ENCODE results near the gene BMP7. TPM values are rescaled to one million over a fixed set of nuclear protein-coding genes. Genes with fewer than 3 reads are reported as not detected.
"Not testable (repeated sequence)": the region's sequence is repeated elsewhere in the genome, so short reads cannot be mapped to it uniquely, and the experiment has no call there.

The BMP7 gene
- total and polyA plus RNA-seq, 7 donors: under 0.01 to 5.4 (median 2.5) TPM

DNA sequence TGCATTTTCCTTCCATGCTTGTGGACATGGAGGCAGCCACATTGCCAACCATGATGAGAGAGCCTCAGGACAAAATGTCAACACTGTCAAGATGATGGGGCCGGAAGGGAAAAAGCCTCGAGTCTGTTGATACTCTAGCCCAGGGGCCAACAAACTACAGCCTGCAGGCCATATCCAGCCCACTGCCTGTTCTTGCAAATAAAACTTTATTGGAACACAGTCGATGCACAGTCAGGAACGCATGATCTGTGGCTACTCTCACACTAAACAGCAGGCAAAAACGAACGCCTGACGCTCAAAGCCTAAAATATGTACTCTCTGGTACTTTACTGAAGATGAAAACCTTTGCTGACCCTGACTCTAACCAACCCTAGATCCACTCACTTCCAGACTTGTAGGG, 72.3 kb downstream of the BMP7 start:
- 91 to 94% methylated on average over 7 of the region's 7 CpGs for WGBS, 2 donors
- TF ChIP-seq POLR2A (IDR thresholded peaks at IDR 0.05) (no peak), EP300 (IDR thresholded peaks at IDR 0.05) (no peak), POLR2AphosphoS5 (IDR thresholded peaks at IDR 0.05) (no peak)
- TF ChIP-seq, protein P1, sequence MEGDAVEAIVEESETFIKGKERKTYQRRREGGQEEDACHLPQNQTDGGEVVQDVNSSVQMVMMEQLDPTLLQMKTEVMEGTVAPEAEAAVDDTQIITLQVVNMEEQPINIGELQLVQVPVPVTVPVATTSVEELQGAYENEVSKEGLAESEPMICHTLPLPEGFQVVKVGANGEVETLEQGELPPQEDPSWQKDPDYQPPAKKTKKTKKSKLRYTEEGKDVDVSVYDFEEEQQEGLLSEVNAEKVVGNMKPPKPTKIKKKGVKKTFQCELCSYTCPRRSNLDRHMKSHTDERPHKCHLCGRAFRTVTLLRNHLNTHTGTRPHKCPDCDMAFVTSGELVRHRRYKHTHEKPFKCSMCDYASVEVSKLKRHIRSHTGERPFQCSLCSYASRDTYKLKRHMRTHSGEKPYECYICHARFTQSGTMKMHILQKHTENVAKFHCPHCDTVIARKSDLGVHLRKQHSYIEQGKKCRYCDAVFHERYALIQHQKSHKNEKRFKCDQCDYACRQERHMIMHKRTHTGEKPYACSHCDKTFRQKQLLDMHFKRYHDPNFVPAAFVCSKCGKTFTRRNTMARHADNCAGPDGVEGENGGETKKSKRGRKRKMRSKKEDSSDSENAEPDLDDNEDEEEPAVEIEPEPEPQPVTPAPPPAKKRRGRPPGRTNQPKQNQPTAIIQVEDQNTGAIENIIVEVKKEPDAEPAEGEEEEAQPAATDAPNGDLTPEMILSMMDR (IDR thresholded peaks at IDR 0.05): no peak
- intact Hi-C loops (cut with DNase I): no loop called here
- no peaks in the 10 kb centered on the region for H3K36me3 ChIP-seq
- no peak for DNase-seq
- H3K9me3 ChIP-seq: no peaks in the 10 kb centered on the region
- H3K27ac ChIP-seq: no peak overlapping the region
- H3K27me3 ChIP-seq: peaks cover 0 to 20% (median 11%) of the 10 kb centered on the region in 3 donors
- no peak overlapping the region for H3K4me3 ChIP-seq
- no peaks in the 10 kb centered on the region for H3K4me1 ChIP-seq

DNA sequence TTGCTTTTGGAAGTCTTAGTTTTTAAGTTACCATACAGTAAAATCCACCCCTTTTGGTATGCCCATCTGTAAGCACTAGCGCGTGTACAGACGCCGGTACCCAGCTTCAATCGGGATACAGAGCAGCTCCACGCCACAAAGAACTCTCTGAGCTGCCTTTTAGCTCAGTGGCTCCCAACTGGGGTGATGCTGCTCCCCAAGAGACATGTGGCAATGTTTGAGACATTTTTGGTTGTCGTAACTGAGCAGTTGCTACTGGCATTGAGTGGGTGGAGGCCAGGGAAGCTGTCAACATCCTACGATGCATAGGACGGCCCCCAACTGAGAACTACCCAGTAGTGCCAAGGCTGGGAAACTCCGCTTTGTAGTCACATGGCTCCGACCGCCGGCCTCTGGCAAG, 73.3 kb downstream of the BMP7 start:
- intact Hi-C loops (cut with DNase I): no loop called here
- Histone ChIP-seq H3K4me1 (no peaks in the 10 kb centered on the region), H3K36me3 (no peaks in the 10 kb centered on the region), H3K4me3 (no peak overlapping the region), H3K27ac (no peak overlapping the region), H3K9me3 (no peaks in the 10 kb centered on the region), H3K27me3 (peaks cover 0 to 15% (median 8%) of the 10 kb centered on the region in 3 donors)
- no peak for TF ChIP-seq EP300 (IDR thresholded peaks at IDR 0.05)
- no peak for TF ChIP-seq POLR2AphosphoS5 (IDR thresholded peaks at IDR 0.05)
- TF ChIP-seq, protein P1 (IDR thresholded peaks at IDR 0.05): no peak
- TF ChIP-seq POLR2A (IDR thresholded peaks at IDR 0.05): no peak
- DNase-seq: no peak
- 92 to 94% methylated on average over 13 of the region's 13 CpGs for WGBS, 2 donors

DNA sequence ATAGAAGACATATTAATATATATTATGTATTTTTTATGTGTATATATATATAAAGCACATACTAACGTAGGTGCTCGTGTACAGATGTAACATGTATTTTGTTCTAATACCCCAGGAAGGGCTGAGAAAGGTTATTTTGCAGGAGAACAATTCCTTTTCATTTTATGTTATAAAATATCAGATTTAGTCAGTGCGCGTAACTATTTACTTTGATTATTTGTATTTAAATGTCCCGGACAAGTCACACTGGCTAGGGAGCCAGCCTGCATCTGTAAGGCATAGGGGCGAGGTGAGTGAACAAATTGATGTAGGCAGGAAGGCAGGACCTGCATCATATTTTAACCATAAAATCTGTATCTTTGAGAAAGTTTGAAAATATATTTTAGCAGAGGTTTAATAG, 74.1 kb downstream of the BMP7 start:
- no peaks in the 10 kb centered on the region for H3K4me1 ChIP-seq
- TF ChIP-seq EP300 (IDR thresholded peaks at IDR 0.05) (no peak), POLR2AphosphoS5 (IDR thresholded peaks at IDR 0.05) (no peak)
- no peak overlapping the region for H3K4me3 ChIP-seq
- DNase-seq: no peak
- intact Hi-C loops (cut with DNase I): no loop called here
- H3K9me3 ChIP-seq: no peaks in the 10 kb centered on the region
- H3K27me3 ChIP-seq: peaks cover 0 to 10% (median 6%) of the 10 kb centered on the region in 3 donors
- WGBS, 2 donors: 91 to 93% methylated on average over 6 of the region's 6 CpGs
- no peaks in the 10 kb centered on the region for H3K36me3 ChIP-seq
- no peak overlapping the region for H3K27ac ChIP-seq

DNA sequence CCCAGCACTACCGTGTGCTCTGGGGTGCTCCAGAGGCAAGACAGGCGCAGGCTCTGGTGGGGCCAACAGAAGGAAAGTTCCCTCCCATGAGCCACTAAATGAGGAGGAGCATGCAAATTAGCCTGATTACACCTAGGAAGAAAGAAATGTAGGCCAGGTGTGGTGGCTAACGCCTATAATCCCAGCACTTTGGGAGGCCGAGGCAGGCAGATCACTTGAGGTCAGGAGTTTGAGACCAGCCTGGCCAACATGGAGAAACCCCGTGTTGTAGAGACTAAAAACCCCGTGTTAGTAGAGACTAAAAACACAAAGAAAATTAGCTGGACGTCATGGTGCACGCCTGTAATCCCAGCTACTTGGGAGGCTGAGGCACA, 75.2 kb downstream of the BMP7 start:
- WGBS, 2 donors: 83 to 90% methylated on average over 8 of the region's 8 CpGs
- H3K9me3 ChIP-seq; H3K36me3 ChIP-seq; intact Hi-C loops (cut with DNase I); H3K4me1 ChIP-seq; DNase-seq; H3K27me3 ChIP-seq; H3K27ac ChIP-seq; H3K4me3 ChIP-seq: not testable (repeated sequence)

DNA sequence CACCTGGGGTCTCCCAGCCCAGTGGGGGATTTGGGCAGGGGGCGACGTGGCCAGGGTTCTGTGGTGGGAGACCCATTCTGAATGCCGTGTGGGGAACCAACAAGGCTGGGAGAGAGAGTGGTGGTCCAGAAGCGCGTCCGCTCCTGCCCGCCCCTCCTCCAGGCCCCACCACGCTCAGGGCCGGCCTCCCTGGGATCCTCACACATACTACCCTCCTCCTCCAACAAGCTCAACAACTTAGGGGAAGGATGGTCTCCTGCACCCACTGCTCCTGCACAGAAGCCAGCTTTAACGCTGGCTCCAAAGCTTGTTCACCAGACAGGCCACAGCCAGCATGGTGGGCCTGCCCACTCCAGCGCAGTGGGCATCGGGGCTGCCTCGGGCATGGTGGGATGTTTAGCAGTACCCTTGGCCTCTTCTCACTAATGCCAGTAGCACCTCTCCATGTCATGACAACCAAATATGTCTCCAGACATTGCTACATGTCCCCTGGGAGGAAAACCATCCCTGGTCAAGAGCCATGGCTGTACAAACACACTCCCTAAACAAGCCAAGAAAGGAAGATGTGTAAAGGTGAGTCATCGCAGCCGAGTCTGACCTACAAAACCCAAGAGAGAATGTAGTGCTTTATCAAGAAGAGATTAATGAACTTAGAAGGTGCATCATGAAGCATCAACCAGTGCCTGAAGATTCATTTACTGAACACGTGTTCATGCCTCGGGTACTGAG, 75.7 kb downstream of the BMP7 start:
- intact Hi-C loops (cut with DNase I): no loop called here
- Histone ChIP-seq H3K4me3 (no peak overlapping the region), H3K4me1 (no peaks in the 10 kb centered on the region), H3K27ac (no peak overlapping the region), H3K36me3 (no peaks in the 10 kb centered on the region), H3K9me3 (no peaks in the 10 kb centered on the region), H3K27me3 (no peaks in the 10 kb centered on the region)
- TF ChIP-seq EP300 (IDR thresholded peaks at IDR 0.05) (no peak), POLR2A (IDR thresholded peaks at IDR 0.05) (no peak)
- no peak for DNase-seq
- 87 to 92% methylated on average over 17 of the region's 17 CpGs for WGBS, 2 donors

DNA sequence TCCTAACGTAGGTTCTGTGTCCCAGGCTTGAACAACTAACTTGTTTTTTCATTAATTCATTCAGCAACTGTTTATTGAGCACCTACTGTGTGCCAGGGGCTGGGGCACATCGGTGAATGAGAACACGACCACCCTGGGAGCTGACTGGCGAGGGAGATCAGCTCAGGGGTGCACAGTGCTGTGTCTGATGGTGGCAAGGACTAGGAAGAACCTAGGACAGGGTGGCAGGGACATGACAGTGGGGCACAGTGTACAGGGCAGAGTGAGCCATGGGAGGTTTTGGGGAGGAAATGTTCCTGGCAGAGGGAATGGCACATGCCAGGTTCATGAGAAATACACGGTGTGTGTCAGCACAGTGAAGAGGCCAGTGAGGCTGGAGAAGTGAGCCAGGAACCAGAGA, 76.7 kb downstream of the BMP7 start:
- no peaks in the 10 kb centered on the region for H3K36me3 ChIP-seq
- H3K4me1 ChIP-seq: no peaks in the 10 kb centered on the region
- TF ChIP-seq EP300 (IDR thresholded peaks at IDR 0.05) (no peak), POLR2AphosphoS5 (IDR thresholded peaks at IDR 0.05) (no peak), POLR2A (IDR thresholded peaks at IDR 0.05) (no peak)
- H3K4me3 ChIP-seq: no peak overlapping the region
- intact Hi-C loops (cut with DNase I): no loop called here
- H3K27ac ChIP-seq: no peak overlapping the region
- H3K9me3 ChIP-seq: no peaks in the 10 kb centered on the region
- no peaks in the 10 kb centered on the region for H3K27me3 ChIP-seq
- DNase-seq: no peak
- 86 to 87% methylated on average over 5 of the region's 5 CpGs for WGBS, 2 donors

DNA sequence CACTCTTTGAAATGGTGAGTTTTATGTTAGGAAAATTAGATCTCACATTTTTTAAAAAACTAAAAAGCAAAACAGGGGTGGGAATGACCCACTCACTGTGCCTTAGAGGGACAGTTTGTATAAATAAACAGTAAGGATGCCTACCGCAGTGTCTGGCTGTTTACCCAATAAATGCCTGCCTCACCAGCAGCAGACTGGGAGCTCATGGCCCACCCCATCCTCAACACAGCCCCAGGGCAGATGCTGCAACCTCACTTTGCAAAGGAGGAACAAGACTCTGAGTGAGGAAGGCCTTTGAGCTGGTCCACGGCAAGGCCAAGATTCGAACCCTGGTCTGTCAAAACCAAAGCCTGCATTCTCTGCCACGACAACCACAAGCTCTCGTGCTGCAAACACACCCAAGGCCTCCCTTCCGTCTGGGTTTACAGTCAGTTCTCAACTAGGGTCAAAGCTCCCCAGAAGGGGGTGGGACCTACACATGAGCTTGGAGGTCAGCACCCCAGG, 77.8 kb downstream of the BMP7 start:
- intact Hi-C loops (cut with DNase I): no loop called here
- Histone ChIP-seq H3K36me3 (no peaks in the 10 kb centered on the region), H3K9me3 (no peaks in the 10 kb centered on the region), H3K4me3 (no peak overlapping the region), H3K4me1 (no peaks in the 10 kb centered on the region), H3K27me3 (no peaks in the 10 kb centered on the region), H3K27ac (no peak overlapping the region)
- TF ChIP-seq EP300 (IDR thresholded peaks at IDR 0.05) (no peak), POLR2A (IDR thresholded peaks at IDR 0.05) (no peak), POLR2AphosphoS5 (IDR thresholded peaks at IDR 0.05) (no peak)
- TF ChIP-seq, protein P1 (IDR thresholded peaks at IDR 0.05): no peak
- 81 to 82% methylated on average over 6 of the region's 6 CpGs for WGBS, 2 donors
- no peak for DNase-seq

Data from sigmoid colon (tissue), 7 donors.